ENCODE data around the gene SBNO2. TPM values are rescaled to one million over a fixed set of nuclear protein-coding genes. Genes with fewer than 3 reads are reported as not detected.
"Not testable (repeated sequence)": the region's sequence is repeated elsewhere in the genome, so short reads cannot be mapped to it uniquely, and the experiment has no call there.

The SBNO2 gene
- polyA plus RNA-seq, 1 of the 3 experiments (the other 2 are of a cell fraction): 18.3 TPM

DNA sequence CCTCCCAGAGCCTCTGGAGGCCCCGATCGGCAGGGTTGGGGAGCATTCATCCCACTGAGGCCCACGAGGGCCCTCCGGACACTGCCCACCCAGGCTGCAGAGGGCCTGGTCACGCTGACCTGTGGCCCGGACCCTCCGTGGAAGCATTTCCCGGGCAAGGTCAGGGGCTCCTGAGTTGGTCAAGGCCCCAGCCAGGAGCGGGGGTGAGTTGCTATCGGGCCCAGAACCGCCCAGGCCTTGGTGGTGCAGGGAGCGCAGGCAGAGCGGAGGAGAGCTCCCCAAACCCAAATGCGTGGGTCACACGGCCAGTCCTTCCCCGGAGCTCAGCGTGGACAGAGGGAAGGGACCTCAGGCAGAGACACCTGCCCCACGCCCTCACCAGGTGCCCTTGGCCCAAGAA, 44.5 kb downstream of the SBNO2 start:
- WGBS (ENCODE audit: low lambda C conversion rate): 94% methylated on average over 10 of the region's 18 CpGs
- TF ChIP-seq MAX (IDR thresholded peaks at IDR 0.05; ENCODE audit: low read depth) (no peak), ZBTB33 (IDR thresholded peaks at IDR 0.05; ENCODE audit: borderline replicate concordance, low read depth) (no peak), TEAD4 (IDR thresholded peaks at IDR 0.05; ENCODE audit: borderline replicate concordance, insufficient read depth) (no peak), GABPA (IDR thresholded peaks at IDR 0.05; ENCODE audit: low read depth) (no peak), POLR2AphosphoS5 (IDR thresholded peaks at IDR 0.05; ENCODE audit: low read depth, low read length) (no peak), GATA2 (CRISPR knock-in tag; IDR thresholded peaks at IDR 0.05) (no peak), PBX3 (IDR thresholded peaks at IDR 0.05) (no peak), RAD21 (IDR thresholded peaks at IDR 0.05; ENCODE audit: low read length) (no peak), FOXJ3 (CRISPR knock-in tag; IDR thresholded peaks at IDR 0.05) (no peak), EP300 (IDR thresholded peaks at IDR 0.05; ENCODE audit: borderline replicate concordance in 1 of 2, low read depth in 1 of 2, low read length in 1 of 2) (no peak), RFX5 (IDR thresholded peaks at IDR 0.05; ENCODE audit: low read length) (no peak), CHD2 (IDR thresholded peaks at IDR 0.05; ENCODE audit: low read length, partially characterized antibody) (no peak), FOSL2 (IDR thresholded peaks at IDR 0.05; ENCODE audit: borderline replicate concordance, low read depth) (no peak), RCOR1 (IDR thresholded peaks at IDR 0.05; ENCODE audit: low read length) (no peak), USF1 (IDR thresholded peaks at IDR 0.05; ENCODE audit: borderline replicate concordance, low read depth) (no peak), ELF1 (IDR thresholded peaks at IDR 0.05) (no peak), SMC3 (IDR thresholded peaks at IDR 0.05; ENCODE audit: low read depth, low read length) (no peak), TAF1 (IDR thresholded peaks at IDR 0.05; ENCODE audit: borderline replicate concordance, low read depth, low read length) (no peak)
- Histone ChIP-seq H3K9me3 (no peaks in the 10 kb centered on the region), H2AFZ (ENCODE audit: low read depth) (no peak overlapping the region), H3K9ac (no peak overlapping the region), H3K4me2 (no peak overlapping the region), H3K4me3 (ENCODE audit: low read depth in 2 of 2, low read length in 1 of 2) (no peak overlapping the region), H3K9me2 (no peaks in the 10 kb centered on the region), H3K27me3 (ENCODE audit: insufficient read depth) (no peaks in the 10 kb centered on the region), H3K36me3 (replicated peaks in 1 of 2; ENCODE audit: control insufficient read depth in 1 of 2, insufficient read depth in 2 of 2, low read length in 1 of 2) (peaks cover 0 to 7% of the 10 kb centered on the region in 2 experiments), H4K20me1 (ENCODE audit: insufficient read depth) (0 out of 2 replicates have a peak, but pooled peaks cover 4% of the 10 kb centered on the region), H3F3A (replicated peaks; ENCODE audit: insufficient read depth) (peaks cover 8% of the 10 kb centered on the region), H3K4me1 (ENCODE audit: control insufficient read depth in 1 of 2, insufficient read depth in 2 of 2, low read depth in 1 of 2, low read length in 1 of 2) (peaks cover 0 to 12% of the 10 kb centered on the region in 2 experiments; a peak in 2 of 4 replicates), H3K79me2 (ENCODE audit: insufficient read depth) (peaks cover 17% of the 10 kb centered on the region), H3K27ac (ENCODE audit: low read depth in 2 of 2, low read length in 1 of 2) (no peak overlapping the region)
- DNase-seq: no peak
- ChIA-PET CTCF (interaction anchor here (1.1 to 1.8 kb wide), 2 partner anchors 16 to 65 kb away, joined by 3 to 4 read pairs; no protein-coding TSS in a partner anchor), POLR2A (no interaction called here)

DNA sequence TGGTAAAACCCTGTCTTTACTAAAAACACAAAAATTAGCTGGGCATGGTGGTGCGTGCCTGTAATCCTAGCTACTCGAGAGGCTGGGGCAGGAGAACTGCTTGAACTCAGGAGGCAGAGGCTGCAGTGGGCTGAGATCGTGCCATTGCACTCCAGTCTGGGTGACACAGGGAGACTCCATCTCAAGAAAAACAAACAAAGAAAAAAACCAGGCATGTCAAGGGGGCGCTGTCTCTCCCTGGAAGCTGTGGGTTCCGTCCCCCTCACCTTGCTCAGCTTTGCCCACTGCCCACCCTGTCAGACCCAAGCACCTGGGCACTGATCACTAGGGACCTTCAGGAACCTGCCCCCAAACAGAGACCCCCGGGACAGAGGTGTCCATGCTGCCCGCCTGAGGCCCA, 45.0 kb downstream of the SBNO2 start:
- WGBS (ENCODE audit: low lambda C conversion rate): 95% methylated on average over 5 of the region's 7 CpGs
- POLR2A ChIA-PET; H3K9me3 ChIP-seq; H3K27ac ChIP-seq (ENCODE audit: low read depth in 2 of 2, low read length in 1 of 2); H3K27me3 ChIP-seq (ENCODE audit: insufficient read depth); H3K36me3 ChIP-seq (replicated peaks in 1 of 2; ENCODE audit: control insufficient read depth in 1 of 2, insufficient read depth in 2 of 2, low read length in 1 of 2); H2AFZ ChIP-seq (ENCODE audit: low read depth); H4K20me1 ChIP-seq (ENCODE audit: insufficient read depth); H3K4me3 ChIP-seq (ENCODE audit: low read depth in 2 of 2, low read length in 1 of 2); H3F3A ChIP-seq (replicated peaks; ENCODE audit: insufficient read depth); H3K9ac ChIP-seq; H3K4me2 ChIP-seq; H3K9me2 ChIP-seq; DNase-seq: not testable (repeated sequence)
- H3K4me1 ChIP-seq (ENCODE audit: control insufficient read depth in 1 of 2, insufficient read depth in 2 of 2, low read depth in 1 of 2, low read length in 1 of 2): peaks cover 0 to 12% of the 10 kb centered on the region in 2 experiments; a peak in 2 of 4 replicates
- peaks cover 13% of the 10 kb centered on the region for H3K79me2 ChIP-seq (ENCODE audit: insufficient read depth)
- CTCF ChIA-PET: interaction anchor here (1.3 kb wide), 1 partner anchor 16 kb away, joined by 3 read pairs; no protein-coding TSS in a partner anchor

Measured in SK-N-SH (cell line).